ENCODE data around the gene UGT2B10.
"Not testable (repeated sequence)": the region's sequence is repeated elsewhere in the genome, so short reads cannot be mapped to it uniquely, and the experiment has no call there.

The UGT2B10 gene
- total RNA-seq = 0 reads per million in 3 experiments

- DNase-seq = not testable (repeated sequence)
Observed at GRCh38 chr4:68815617-68816409, at the start of gene UGT2B10. Gene UGT2B10, plus strand, starts transcription at chr4:68815994. Its CDS starts 26 bp downstream, at chr4:68816020.

GRCh38 chr4:68771836-68772235 is 44.0 kb upstream of the UGT2B10 start:
- DNase-seq = not testable (repeated sequence)

GRCh38 chr4:68773699-68774098 is 42.1 kb upstream of the UGT2B10 start:
- no peak for DNase-seq

- no peak for DNase-seq
Observed at GRCh38 chr4:68780232-68780631, 35.6 kb upstream of the UGT2B10 start.

- DNase-seq = no peak
Observed at GRCh38 chr4:68797048-68797447, 18.7 kb upstream of the UGT2B10 start.

- no peak for DNase-seq
Observed at GRCh38 chr4:68797618-68798017, 18.2 kb upstream of the UGT2B10 start.

GRCh38 chr4:68803013-68803412 is 12.8 kb upstream of the UGT2B10 start:
- no peak for DNase-seq

GRCh38 chr4:68808060-68808459 is 7.7 kb upstream of the UGT2B10 start:
- DNase-seq = no peak

- no peak for DNase-seq
Observed at GRCh38 chr4:68810919-68811318, 4.9 kb upstream of the UGT2B10 start.

GRCh38 chr4:68816410-68817265 is 844 bp downstream of the UGT2B10 start:
- not testable (repeated sequence) for DNase-seq

GRCh38 chr4:68817386-68817785 is 1.6 kb downstream of the UGT2B10 start:
- DNase-seq = no peak

- DNase-seq = not testable (repeated sequence)
Observed at GRCh38 chr4:68818030-68818462, 2.3 kb downstream of the UGT2B10 start.

GRCh38 chr4:68831642-68832041 is 15.8 kb downstream of the UGT2B10 start:
- no peak for DNase-seq

GRCh38 chr4:68850293-68850692 is 34.5 kb downstream of the UGT2B10 start:
- DNase-seq = no peak

- DNase-seq = no peak
Observed at GRCh38 chr4:68855771-68856170, 40.0 kb downstream of the UGT2B10 start.

- DNase-seq = no peak
Observed at GRCh38 chr4:68858039-68858438, 42.2 kb downstream of the UGT2B10 start.

GRCh38 chr4:68859655-68860054 is 43.9 kb downstream of the UGT2B10 start:
- no peak for DNase-seq

GRCh38 chr4:68861057-68861456 is 45.3 kb downstream of the UGT2B10 start:
- DNase-seq = no peak

GRCh38 chr4:68864438-68865187 is 48.8 kb downstream of the UGT2B10 start:
- DNase-seq = no peak

- DNase-seq = no peak
Observed at GRCh38 chr4:68865188-68865638, 49.4 kb downstream of the UGT2B10 start.

GRCh38 chr4:68865760-68866159 is 50.0 kb downstream of the UGT2B10 start:
- DNase-seq = no peak

GRCh38 chr4:68869274-68869773 is 53.5 kb downstream of the UGT2B10 start:
- no peak for DNase-seq

Data from central memory CD4-positive, alpha-beta T cell (primary cell).